ENCODE measurements around the gene EMSY.

The EMSY gene

GRCh38 chr11:76597533-76598425 is 153.0 kb downstream of the EMSY start:
- no peak for DNase-seq

GRCh38 chr11:76598426-76598839 is 153.6 kb downstream of the EMSY start:
- DNase-seq = no peak

GRCh38 chr11:76599041-76600013 is 154.5 kb downstream of the EMSY start:
- DNase-seq = no peak

- DNase-seq = no peak
These were observed 155.4 kb downstream of the EMSY start for GRCh38 chr11:76600124-76600655.

GRCh38 chr11:76601272-76601671 is 156.5 kb downstream of the EMSY start:
- no peak for DNase-seq

- DNase-seq = no peak
These were observed 156.9 kb downstream of the EMSY start for GRCh38 chr11:76601724-76602123.

GRCh38 chr11:76602431-76602861 is 157.6 kb downstream of the EMSY start:
- DNase-seq = no peak
